Gastroesophageal sphincter (tissue), 4 donors: ENCODE results near the gene DTX1. TPM values are rescaled to one million over a fixed set of nuclear protein-coding genes. Genes with fewer than 3 reads are reported as not detected.

ENCODE experiments used
- ATAC-seq: fragments of 150-250 bp; one replicate; pipeline ENCODE4 v1.9.1; 2016; ENCODE audit warnings: mild to moderate bottlenecking, moderate library complexity
- H3K27ac ChIP-seq, 4 donors: fragments of 200-600 bp; sonication (generic) in 3 of 4; 1 replicate in 3 of 4; 2 replicates in 1 of 4; pipeline ENCODE4 v1.5.1; 2016 to 2019
- H3K27me3 ChIP-seq: fragments of 200-600 bp; sonication (generic); one replicate; pipeline ENCODE4 v1.5.1; 2019
- H3K36me3 ChIP-seq, 2 donors: fragments of 200-600 bp; sonication (generic); one replicate each; pipeline ENCODE4 v1.5.1; 2019; ENCODE audit warnings: control low read depth in 1 of 2
- H3K4me1 ChIP-seq, 3 donors: fragments of 200-600 bp; sonication (generic); 1 replicate in 2 of 3; 2 replicates in 1 of 3; pipeline ENCODE4 v1.5.1; 2016 to 2019; ENCODE audit warnings: control low read depth in 2 of 3
- H3K4me3 ChIP-seq, 2 donors: fragments of 200-600 bp; sonication (generic); one replicate each; pipeline ENCODE4 v1.5.1; 2019; ENCODE audit warnings: mild to moderate bottlenecking in 1 of 2, moderate library complexity in 1 of 2
- H3K9me3 ChIP-seq, 3 donors: fragments of 200-600 bp; sonication (generic); one replicate each; pipeline ENCODE4 v1.5.1; 2017 to 2019; ENCODE audit warnings: control low read depth in 2 of 3
- EP300 ChIP-seq: sonication (generic); formaldehyde crosslinking; IDR thresholded peaks from one replicate; pipeline ENCODE4 v1.6.1; 2017; ENCODE audit warnings: antibody characterized with exemption, mild to moderate bottlenecking
- POLR2A ChIP-seq, 2 donors: fragments of 450-650 bp; IDR thresholded peaks; one replicate each; pipeline ENCODE4 v1.6.1; 2017; ENCODE audit warnings: antibody characterized with exemption in 2 of 2, mild to moderate bottlenecking in 2 of 2, moderate library complexity in 1 of 2
- POLR2AphosphoS5 ChIP-seq: sonication (generic); formaldehyde crosslinking; IDR thresholded peaks from one replicate; pipeline ENCODE4 v1.6.1; 2017; ENCODE audit warnings: antibody characterized with exemption
- WGBS, 2 donors: methylation state at CpG; one replicate each; pipeline ENCODE4 v1.1.5; 2018; ENCODE audit warnings: low coverage in 1 of 2; 5-methylcytosine and 5-hydroxymethylcytosine counted together
- total RNA-seq, 4 donors: library from RNA; depleted of rRNA; stranded (reverse); fragments of >200 nt; gene quantifications; one replicate each; pipeline ENCODE4 v1.1.0, GENCODE V29; 2016
- TF ChIP-seq, protein P1 (sequence below), 4 experiments: fragments of 200-600 bp in 2 of 4; fragments of 450-650 bp in 2 of 4; sonication (generic) in 1 of 4; IDR thresholded peaks; one replicate each; pipeline ENCODE4 v1.5.1; 2017 to 2019; ENCODE audit warnings: antibody characterized with exemption in 4 of 4, mild to moderate bottlenecking in 2 of 4, moderate library complexity in 2 of 4

The DTX1 gene
- total RNA-seq, 4 donors from 2014 or later = 2.3 to 9.5 (median 5.3) TPM

DNA sequence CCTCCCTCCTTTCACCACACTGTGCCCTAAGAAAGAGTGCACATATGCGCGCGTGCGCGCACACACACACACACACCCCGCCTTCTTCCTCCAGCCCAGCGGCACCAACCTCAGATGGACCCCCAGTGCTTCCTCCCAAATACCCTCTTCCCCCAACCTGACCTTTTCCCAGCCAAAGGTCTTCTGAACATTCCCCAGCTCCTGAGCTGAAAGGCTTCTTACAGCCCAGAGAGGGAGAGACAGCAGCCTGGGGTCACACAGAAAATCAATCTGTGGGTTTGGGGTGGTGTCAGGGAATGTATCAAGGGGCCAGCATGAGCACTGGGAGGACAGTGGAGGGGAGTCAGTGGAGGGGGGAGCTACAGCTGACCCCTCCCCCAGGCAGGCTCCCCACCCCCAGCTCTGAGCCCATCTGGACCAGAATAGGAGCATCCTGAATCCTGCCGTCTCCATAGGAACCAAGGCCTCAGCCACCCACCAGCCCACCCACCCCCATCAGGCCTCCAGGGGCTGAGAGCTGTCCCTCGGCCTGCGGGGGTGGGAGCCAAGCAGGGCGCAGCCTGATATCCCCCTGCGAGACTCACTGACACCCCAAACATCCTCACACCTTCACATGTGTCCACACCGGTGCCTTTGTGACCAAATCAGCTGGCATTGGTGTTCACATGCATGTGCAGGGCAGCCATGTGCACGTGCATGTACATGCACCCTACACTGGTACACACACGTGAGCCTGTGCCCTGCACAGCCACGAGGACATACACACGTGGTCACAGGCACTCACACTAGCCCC lies 73.3 kb downstream of the DTX1 start:
- no peak for ATAC-seq
- H3K27ac ChIP-seq = no peak overlapping the region

DNA sequence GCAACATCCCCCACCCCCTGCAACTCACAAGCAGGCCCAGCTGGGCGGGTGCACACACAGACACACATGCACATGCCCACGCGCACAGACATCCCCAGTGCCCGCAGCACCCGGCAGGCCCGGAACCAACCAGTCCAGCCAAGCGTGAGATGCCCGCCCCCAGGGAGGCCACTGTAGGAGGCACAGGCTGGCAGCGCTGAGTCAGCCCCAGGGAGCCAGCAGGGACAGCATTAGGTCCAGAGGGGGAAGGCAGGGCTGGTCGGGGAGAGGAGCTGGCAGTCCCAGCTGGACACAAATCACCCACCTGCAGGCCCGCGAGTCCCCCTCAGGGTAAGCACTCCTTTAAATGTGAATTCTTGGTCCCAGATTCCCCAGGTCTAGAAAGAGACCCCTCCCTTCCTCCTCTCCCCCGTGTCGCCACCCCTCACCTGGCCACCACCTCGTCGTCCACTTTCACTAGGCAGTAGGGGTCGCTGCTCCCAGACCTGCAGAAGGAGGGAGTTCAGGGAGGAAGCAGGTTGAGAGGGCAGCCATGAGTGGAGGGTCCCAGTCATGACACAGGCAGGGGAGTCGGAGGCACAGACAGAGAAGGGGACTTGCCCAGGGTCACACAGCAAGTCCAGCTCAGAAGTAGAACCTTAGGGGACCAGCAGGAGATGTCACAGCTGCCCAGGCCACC lies 74.1 kb downstream of the DTX1 start:
- WGBS, 2 donors = 40 to 67% methylated on average over 1 to 3 of the region's 18 CpGs
- Histone ChIP-seq H3K4me3 (no peak overlapping the region), H3K27ac (no peak overlapping the region), H3K27me3 (peaks cover 77% of the 10 kb centered on the region), H3K4me1 (peaks cover 0 to 5% (median 0%) of the 10 kb centered on the region in 3 donors), H3K36me3 (no peaks in the 10 kb centered on the region), H3K9me3 (no peaks in the 10 kb centered on the region)
- TF ChIP-seq EP300 (no peak), POLR2AphosphoS5 (no peak), POLR2A (IDR thresholded peaks at IDR 0.05) (no peak)
- TF ChIP-seq, protein P1, sequence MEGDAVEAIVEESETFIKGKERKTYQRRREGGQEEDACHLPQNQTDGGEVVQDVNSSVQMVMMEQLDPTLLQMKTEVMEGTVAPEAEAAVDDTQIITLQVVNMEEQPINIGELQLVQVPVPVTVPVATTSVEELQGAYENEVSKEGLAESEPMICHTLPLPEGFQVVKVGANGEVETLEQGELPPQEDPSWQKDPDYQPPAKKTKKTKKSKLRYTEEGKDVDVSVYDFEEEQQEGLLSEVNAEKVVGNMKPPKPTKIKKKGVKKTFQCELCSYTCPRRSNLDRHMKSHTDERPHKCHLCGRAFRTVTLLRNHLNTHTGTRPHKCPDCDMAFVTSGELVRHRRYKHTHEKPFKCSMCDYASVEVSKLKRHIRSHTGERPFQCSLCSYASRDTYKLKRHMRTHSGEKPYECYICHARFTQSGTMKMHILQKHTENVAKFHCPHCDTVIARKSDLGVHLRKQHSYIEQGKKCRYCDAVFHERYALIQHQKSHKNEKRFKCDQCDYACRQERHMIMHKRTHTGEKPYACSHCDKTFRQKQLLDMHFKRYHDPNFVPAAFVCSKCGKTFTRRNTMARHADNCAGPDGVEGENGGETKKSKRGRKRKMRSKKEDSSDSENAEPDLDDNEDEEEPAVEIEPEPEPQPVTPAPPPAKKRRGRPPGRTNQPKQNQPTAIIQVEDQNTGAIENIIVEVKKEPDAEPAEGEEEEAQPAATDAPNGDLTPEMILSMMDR (IDR thresholded peaks at IDR 0.05) = no peak
- ATAC-seq = no peak

More for the DNA sequence above, 73.3 kb downstream of the DTX1 start:
- no peaks in the 10 kb centered on the region for H3K4me1 ChIP-seq
- 59 to 67% methylated on average over 4 to 9 of the region's 17 CpGs for WGBS, 2 donors
- no peaks in the 10 kb centered on the region for H3K36me3 ChIP-seq
- H3K9me3 ChIP-seq = no peaks in the 10 kb centered on the region
- peaks cover 70% of the 10 kb centered on the region for H3K27me3 ChIP-seq
- TF ChIP-seq POLR2AphosphoS5 (no peak), POLR2A (IDR thresholded peaks at IDR 0.05) (no peak), EP300 (no peak)
- H3K4me3 ChIP-seq = no peak overlapping the region

DNA sequence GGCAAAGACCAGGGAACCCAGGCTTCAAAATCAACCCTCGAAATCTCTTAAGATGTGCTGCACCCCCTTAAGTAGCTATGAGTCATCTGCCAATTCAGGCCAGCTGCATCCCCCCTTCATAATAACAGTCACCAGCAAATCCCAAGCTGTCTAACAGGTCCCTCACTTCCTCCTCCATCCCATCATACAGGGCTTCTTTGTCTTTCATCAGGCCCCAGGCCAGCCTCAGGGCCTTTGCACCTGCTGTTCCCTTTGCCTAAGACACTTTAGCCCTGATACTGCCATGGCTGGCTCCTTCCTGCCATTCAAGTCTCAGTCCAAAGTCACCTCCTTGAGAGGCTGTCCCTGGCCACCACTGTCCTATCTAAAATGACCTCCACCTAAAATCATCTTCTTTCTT lies 75.0 kb downstream of the DTX1 start:
- H3K9me3 ChIP-seq = no peaks in the 10 kb centered on the region
- H3K4me3 ChIP-seq = no peak overlapping the region
- no peak for TF ChIP-seq EP300
- TF ChIP-seq, protein P1 (IDR thresholded peaks at IDR 0.05) = no peak
- no peak for TF ChIP-seq POLR2A (IDR thresholded peaks at IDR 0.05)
- no peak for TF ChIP-seq POLR2AphosphoS5
- ATAC-seq = no peak
- WGBS, 2 donors = 86% methylated on average over 1 of the region's 1 CpG; no CpG with 5 or more reads in 1 of the 2 donors
- peaks cover 81% of the 10 kb centered on the region for H3K27me3 ChIP-seq
- H3K27ac ChIP-seq = no peak overlapping the region
- H3K36me3 ChIP-seq = no peaks in the 10 kb centered on the region
- peaks cover 0 to 9% (median 0%) of the 10 kb centered on the region in 3 donors for H3K4me1 ChIP-seq

- no CpG with 5 or more reads among the region's 6 CpGs for WGBS, 2 donors
- H3K4me1 ChIP-seq = peaks cover 0 to 9% (median 0%) of the 10 kb centered on the region in 3 donors
- no peak overlapping the region for H3K27ac ChIP-seq
- H3K27me3 ChIP-seq = peaks cover 89% of the 10 kb centered on the region
- TF ChIP-seq EP300 = no peak
- TF ChIP-seq, protein P1 (IDR thresholded peaks at IDR 0.05) = no peak
- no peak for TF ChIP-seq POLR2AphosphoS5
- no peak for TF ChIP-seq POLR2A (IDR thresholded peaks at IDR 0.05)
- H3K36me3 ChIP-seq = no peaks in the 10 kb centered on the region
- ATAC-seq = no peak
- H3K9me3 ChIP-seq = no peaks in the 10 kb centered on the region
- no peak overlapping the region for H3K4me3 ChIP-seq
Observed at GRCh38 chr12:113133036-113133435, 76.5 kb downstream of the DTX1 start.

- no peaks in the 10 kb centered on the region for H3K9me3 ChIP-seq
- H3K36me3 ChIP-seq = no peaks in the 10 kb centered on the region
- TF ChIP-seq, protein P1 (IDR thresholded peaks at IDR 0.05) = no peak
- TF ChIP-seq EP300 (no peak), POLR2AphosphoS5 (no peak), POLR2A (IDR thresholded peaks at IDR 0.05) (no peak)
- H3K27ac ChIP-seq = no peak overlapping the region
- no CpG with 5 or more reads among the region's 3 CpGs for WGBS, 2 donors
- no peak for ATAC-seq
- H3K4me1 ChIP-seq = peaks cover 0 to 9% (median 0%) of the 10 kb centered on the region in 3 donors
- H3K4me3 ChIP-seq = no peak overlapping the region
- H3K27me3 ChIP-seq = peaks cover 91% of the 10 kb centered on the region
Observed at GRCh38 chr12:113133666-113134065, 77.1 kb downstream of the DTX1 start.
